GM12873 (cell line): ENCODE measurements around the gene CDYL2.

Experiments
- TF ChIP-seq, protein P1 (sequence below): IDR thresholded peaks from 2 replicates; pipeline ENCODE4 v1.5.1; 2012; ENCODE audit warnings: low read depth, mild to moderate bottlenecking, moderate library complexity, low read length, control low read depth; ENCODE audit not compliant: insufficient read depth; ENCODE audit errors: missing control alignments

The CDYL2 gene

DNA sequence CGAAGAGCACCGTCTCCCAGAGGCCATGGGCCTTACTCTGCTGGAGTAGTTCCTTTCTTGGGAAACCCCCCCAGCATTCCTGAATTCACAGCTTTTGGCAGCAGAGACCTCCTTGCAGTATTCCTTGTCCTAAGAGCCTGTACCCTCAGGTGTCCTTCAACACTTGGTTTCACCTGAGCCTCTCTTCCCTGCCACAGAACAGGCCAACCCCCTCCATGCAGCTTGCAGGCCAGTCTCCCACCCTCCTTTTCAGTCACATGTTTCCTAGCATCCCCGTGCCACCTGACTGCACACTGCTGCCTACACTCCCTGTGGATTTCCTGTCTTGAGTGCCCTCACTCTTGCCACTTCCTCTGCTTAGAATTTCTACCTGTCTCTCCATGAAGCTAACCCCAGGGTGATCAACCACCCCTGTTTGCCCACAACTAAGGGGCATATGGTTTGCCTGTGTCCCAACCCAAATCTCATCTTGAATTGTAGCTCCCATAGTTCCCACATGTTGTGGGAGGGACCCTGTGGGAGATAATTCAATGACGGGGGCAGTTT, 198.1 kb downstream of the CDYL2 start:
- TF ChIP-seq, protein P1, sequence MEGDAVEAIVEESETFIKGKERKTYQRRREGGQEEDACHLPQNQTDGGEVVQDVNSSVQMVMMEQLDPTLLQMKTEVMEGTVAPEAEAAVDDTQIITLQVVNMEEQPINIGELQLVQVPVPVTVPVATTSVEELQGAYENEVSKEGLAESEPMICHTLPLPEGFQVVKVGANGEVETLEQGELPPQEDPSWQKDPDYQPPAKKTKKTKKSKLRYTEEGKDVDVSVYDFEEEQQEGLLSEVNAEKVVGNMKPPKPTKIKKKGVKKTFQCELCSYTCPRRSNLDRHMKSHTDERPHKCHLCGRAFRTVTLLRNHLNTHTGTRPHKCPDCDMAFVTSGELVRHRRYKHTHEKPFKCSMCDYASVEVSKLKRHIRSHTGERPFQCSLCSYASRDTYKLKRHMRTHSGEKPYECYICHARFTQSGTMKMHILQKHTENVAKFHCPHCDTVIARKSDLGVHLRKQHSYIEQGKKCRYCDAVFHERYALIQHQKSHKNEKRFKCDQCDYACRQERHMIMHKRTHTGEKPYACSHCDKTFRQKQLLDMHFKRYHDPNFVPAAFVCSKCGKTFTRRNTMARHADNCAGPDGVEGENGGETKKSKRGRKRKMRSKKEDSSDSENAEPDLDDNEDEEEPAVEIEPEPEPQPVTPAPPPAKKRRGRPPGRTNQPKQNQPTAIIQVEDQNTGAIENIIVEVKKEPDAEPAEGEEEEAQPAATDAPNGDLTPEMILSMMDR, result no peak

GRCh38 chr16:80604600-80605355, 199.6 kb downstream of the CDYL2 start:
- TF ChIP-seq, protein P1, result no peak

DNA sequence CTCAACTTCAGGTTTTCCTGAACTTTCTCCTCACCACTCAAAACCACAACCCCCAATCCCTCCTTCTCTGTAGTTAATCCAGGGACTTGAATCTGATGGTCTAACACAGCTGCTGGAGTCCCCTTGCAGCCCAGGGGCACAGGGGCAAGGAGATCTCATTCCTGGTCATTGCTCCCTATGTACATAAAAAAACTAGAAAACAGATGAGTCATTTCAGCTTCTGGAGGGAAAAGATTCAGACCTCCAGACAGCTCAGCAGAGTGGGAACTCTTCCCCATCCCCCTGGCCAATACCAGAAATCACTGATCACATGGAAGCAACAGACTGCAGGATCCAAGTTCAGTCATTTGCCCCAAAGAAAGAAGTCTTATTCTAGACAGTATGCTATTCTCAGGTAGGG, 201.5 kb downstream of the CDYL2 start:
- TF ChIP-seq, protein P1, result no peak

- TF ChIP-seq, protein P1, result no peak
Observed at GRCh38 chr16:80601182-80601581, 203.2 kb downstream of the CDYL2 start.

GRCh38 chr16:80599466-80599865, 204.9 kb downstream of the CDYL2 start:
- TF ChIP-seq, protein P1, result no peak

DNA sequence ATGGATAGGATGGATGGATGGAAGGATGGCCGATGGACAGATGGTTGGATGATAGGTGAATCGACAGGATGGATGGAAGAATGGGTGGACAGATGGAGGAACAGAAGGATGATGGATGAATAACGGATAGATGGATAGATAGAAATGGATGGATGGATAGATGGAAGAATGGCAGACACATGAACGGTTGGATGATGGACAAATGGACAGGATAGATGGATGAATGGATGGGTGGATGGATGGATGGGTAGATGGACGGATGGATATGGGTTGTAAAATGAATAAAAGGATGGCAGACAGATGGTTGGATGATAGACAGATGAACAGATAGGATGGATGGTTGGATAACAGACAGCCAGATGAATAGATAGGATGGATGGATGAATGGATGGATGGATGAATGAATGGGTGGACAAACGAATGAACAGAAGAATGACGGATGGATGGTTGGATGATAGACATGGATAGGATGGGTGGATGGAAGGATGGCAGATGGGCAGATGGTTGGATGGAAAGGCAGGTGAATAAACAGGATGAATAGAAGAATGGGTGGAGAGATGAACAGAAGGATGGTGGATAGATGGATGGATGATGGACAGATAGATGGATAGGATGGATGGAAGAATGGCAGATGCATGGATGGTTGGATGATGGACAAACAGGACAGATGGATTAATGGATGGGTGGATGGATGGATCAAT, 207.7 kb downstream of the CDYL2 start:
- TF ChIP-seq, protein P1, result no peak

DNA sequence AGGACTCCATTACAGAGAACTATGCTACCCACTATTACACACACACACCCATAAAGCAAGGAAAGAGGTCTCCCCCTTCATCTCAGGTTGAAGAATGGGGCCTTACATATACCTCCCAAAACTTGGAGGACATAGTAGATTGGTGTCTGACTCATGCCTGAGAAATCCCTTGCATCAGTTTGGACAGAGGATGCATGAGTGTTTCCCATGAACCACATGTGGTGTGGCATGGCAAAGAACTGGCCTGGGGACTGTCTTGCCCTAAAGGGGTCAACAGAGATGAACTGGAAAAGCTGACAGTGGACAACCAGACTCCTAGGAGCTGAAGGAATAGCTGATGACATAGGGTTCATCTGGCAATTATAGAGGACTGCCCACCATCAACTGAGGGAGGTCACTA, 209.6 kb downstream of the CDYL2 start:
- TF ChIP-seq, protein P1, result no peak
